NCI-H526 treated with DMSO at 0.1 percent for 48 hours (cell line): ENCODE results near the gene HERPUD2.
"Not testable (repeated sequence)": the region's sequence is repeated elsewhere in the genome, so short reads cannot be mapped to it uniquely, and the experiment has no call there.

Source experiments
- DNase-seq: peaks from one replicate; lab custom pipeline; 2025; lab: John Stamatoyannopoulos, UW

The HERPUD2 gene

DNA sequence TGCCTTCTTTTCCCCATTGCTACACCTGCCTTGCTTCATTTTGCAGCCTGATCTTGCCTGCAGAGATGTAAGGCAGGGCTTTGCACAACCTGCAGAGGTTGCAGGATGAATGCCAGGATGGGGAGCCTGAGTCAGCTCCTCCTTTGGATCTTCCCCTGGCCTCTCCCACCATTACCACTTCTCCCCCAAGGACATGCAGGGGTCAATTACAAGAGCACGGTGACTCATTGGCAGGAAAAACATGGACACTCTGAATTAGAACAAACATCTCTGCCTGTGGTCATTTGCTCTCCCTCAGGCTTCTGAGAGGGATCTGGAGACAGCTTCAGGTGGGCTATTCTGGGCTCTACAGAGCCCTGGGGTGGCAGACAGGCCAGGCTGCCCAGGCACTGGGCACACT is 89.2 kb downstream of the HERPUD2 start:
- DNase-seq: no peak

DNA sequence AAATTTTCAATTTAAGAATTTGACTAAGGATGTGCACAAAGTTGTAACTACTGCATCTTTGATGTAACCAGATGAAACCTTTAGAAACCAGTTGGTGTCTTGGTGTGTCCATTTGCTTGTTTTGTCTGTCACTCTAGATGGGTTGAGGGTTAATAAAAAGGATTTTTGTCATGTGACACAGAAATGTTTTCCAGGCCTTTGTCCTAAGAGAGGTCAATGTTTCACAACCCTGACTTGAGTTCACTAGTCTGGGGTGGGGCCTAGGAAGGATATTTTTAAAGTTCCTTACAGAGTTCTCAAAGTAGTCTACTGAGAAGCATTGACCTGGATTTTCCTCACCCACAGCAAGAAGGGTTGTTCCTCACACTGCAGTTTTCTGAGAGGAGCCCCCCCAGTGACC is 90.3 kb downstream of the HERPUD2 start:
- DNase-seq: no peak

DNA sequence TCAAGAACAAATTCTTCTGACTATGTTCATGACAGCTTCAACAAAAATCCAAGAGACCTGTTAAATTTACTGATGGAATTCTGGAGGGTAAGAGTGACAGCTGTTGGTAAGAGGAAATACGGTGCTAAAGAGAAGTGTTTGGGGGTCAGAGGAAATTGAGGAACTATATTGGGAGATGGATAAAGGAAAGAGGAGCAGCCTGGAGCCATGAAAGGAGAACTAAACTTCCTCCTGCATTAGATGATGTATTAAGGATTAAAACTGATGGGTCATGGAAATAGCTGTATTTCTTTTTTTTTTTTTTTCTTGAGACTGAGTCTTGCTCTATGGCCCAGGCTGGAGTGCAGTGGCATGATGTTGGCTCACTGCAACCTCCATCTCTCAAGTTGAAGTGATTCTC is 95.3 kb downstream of the HERPUD2 start:
- DNase-seq: no peak

DNA sequence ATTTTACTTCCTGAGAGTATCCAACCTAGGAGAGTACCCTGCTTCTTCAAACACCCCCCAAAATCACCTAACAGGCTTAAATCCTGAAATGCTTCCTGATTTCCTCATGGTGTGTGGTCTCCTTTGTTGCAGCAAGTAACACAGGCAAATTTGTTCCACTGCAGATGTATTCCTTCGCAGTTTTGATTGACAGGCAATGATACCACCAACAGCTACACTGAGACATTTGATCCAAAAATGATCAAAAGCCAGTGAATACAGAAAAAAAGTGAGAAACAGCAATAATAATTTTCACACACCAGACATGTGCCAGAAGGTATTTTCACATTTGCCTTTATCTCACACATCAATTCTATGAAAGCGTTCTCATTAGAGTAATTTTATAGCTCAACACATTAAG is 95.9 kb downstream of the HERPUD2 start:
- DNase-seq: peak; percentile 73

DNA sequence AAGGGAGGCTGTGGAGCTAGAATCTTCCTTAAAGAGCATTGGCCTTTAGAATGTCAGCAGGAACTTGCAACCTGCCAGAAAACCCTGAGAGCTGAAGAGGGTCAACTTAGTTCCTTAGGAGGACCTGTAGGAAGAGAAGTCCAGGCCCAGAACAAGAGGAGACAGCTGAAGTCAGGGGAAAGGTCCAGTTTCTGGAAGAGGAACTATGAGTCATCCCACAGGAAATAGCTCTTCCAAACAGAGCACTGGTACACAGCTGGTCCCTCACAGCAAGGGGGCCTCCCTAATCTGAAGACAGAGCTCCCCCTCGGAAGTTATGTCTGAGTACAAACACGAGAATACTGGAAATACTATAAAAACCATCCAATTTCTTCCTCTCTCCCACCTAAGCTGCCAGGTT is 98.9 kb downstream of the HERPUD2 start:
- DNase-seq: no peak

DNA sequence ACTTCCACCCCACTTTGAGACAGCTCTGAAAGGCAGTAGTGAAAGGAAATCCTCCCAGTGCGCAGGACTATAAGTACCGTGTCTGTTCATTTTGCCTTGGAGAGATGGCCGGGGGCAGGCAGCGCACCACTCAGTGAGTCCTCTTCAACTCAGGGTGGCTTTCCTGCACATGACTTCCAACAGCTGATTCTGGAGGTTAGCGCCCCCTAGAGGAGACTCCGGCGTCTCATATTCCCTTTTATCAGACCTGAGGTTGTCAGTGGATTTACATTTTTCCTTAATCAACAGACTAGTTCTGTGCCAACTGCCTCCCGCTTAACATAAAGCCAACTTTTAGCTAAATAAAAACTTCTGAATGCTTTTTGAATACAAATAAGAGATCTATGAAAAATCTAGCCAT is 101.0 kb downstream of the HERPUD2 start:
- no peak for DNase-seq

DNA sequence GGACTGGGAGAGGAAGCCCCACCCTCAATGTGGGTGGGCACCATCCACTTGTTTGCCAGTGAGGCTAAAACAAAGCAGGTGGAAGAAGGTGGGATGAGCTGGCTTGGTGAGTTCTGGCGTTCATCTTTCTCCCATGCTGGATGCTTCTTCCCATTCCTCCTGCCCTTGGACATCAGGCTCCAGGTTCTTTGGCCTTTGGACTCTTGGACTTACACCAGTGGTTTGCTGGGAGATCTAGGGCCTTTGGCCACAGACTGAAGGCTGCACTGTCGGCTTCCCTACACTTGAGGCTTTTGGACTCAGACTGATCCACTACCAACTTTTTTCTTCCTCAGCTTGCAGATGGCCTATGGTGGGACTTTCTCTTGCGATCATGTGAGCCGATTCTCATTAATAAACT is 106.3 kb downstream of the HERPUD2 start:
- DNase-seq: no peak

DNA sequence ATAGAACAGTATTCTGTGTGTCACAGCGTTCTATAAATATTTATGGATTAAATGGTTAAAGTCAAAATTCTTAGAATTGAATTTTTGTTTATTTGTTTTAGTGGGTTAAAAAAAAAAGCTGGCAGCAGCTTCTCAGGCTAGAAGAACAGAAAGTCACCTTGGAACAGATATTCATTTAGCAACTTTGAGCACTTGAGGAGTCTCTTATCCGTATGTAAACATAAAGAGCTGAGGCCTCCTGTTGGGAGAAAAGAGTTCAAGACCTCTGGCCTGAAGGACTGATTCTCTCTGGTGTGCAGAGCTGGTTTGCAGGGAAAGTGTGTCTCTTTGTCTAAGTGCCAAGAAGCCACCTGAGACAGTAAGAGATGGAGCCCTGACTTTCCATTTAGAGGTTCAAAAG is 109.9 kb downstream of the HERPUD2 start:
- no peak for DNase-seq

DNA sequence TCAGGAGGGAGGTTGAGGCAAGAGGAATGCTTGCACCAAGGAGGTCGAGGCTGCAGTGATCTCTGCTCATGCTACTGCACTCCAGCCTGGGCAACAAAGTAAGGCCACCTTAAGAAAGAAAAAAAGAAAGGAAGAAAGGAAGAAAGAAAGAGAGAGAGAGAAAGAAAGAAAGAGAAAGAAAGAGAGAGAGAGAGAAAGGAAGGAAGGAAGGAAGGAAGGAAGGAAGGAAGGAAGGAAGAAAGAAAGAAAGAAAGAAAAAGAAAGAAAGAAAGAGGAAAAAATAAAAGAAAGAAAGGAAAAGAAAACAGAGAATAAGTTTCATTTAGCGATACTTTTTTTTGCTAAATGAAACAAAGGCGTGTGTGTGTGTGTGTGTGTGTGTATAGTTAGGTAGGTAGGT is 110.4 kb downstream of the HERPUD2 start:
- DNase-seq: not testable (repeated sequence)
